B cell (primary cell): ENCODE data around the gene CRTC3. TPM values are rescaled to one million over a fixed set of nuclear protein-coding genes. Genes with fewer than 3 reads are reported as not detected.

Experiments used
- ATAC-seq: fragments of 200-7000 bp; cut with Tn5 transposase; one replicate; pipeline ENCODE4 v1.10.0; 2021; ENCODE audit warnings: low read depth, mild to moderate bottlenecking, moderate number of reproducible peaks, moderate library complexity
- CTCF ChIA-PET: fragments of 350-600 bp; sonication (Branson Sonifier 250); formaldehyde crosslinking; loops from one replicate; lab custom pipeline; 2021; ENCODE audit warnings: antibody characterized with exemption, inconsistent platforms; lab: Charles Lee
- POLR2A ChIA-PET: fragments of 350-600 bp; sonication (Branson Sonifier 250); formaldehyde crosslinking; loops from one replicate; lab custom pipeline; 2021; ENCODE audit warnings: antibody characterized with exemption; lab: Charles Lee
- DNase-seq: peaks from one replicate; pipeline ENCODE4 v3.0.0; 2013
- H2AFZ ChIP-seq: 2 replicates; pipeline ENCODE4 v1.6.1; 2012; ENCODE audit warnings: mild to moderate bottlenecking, low read depth, low read length; ENCODE audit not compliant: insufficient read depth, poor library complexity, severe bottlenecking
- H3K27ac ChIP-seq, 2 donors: 1 replicate in 1 of 2; 2 replicates in 1 of 2; pipeline ENCODE4 v1.5.1; 2012 to 2013; ENCODE audit warnings: low read length in 2 of 2, mild to moderate bottlenecking in 2 of 2, moderate library complexity in 1 of 2
- H3K27me3 ChIP-seq, 4 experiments: fragments of 200-600 bp in 1 of 4; sonication (generic) in 1 of 4; replicated peaks in 1 of 4; 1 replicate in 2 of 4; 2 replicates in 2 of 4; pipeline versions ENCODE4 v1.6.1 to v1.7.0; 2013 to 2016; ENCODE audit warnings: low read length in 3 of 4, mild to moderate bottlenecking in 2 of 4, mixed read lengths in 1 of 4, moderate library complexity in 1 of 4; ENCODE audit not compliant: insufficient read depth in 4 of 4, control insufficient read depth in 3 of 4; ENCODE audit errors: control extremely low read depth in 1 of 4
- H3K36me3 ChIP-seq, 2 experiments: replicated peaks in 1 of 2; 1 replicate in 1 of 2; 2 replicates in 1 of 2; pipeline versions ENCODE4 v1.6.1 to v1.7.1; 2013; ENCODE audit warnings: low read length in 1 of 2; ENCODE audit not compliant: insufficient read depth in 2 of 2, control insufficient read depth in 1 of 2; ENCODE audit errors: control extremely low read depth in 1 of 2, extremely low read depth in 1 of 2
- H3K4me1 ChIP-seq, 2 donors: fragments of 200-600 bp in 1 of 2; sonication (generic) in 1 of 2; 1 replicate in 1 of 2; 2 replicates in 1 of 2; pipeline versions ENCODE4 v1.5.1 to v1.6.1; 2013 to 2017; ENCODE audit warnings: low read length in 2 of 2; ENCODE audit not compliant: control insufficient read depth in 2 of 2, insufficient read depth in 2 of 2
- H3K4me2 ChIP-seq: replicated peaks from 2 replicates; pipeline ENCODE3; 2012; ENCODE audit warnings: mild to moderate bottlenecking, low read depth, low read length; ENCODE audit not compliant: poor library complexity, severe bottlenecking
- H3K4me3 ChIP-seq, 5 experiments: fragments of 200-600 bp in 1 of 5; sonication (generic) in 1 of 5; 1 replicate in 3 of 5; 2 replicates in 2 of 5; pipeline versions ENCODE4 v1.5.1 to v1.7.0; 2011 to 2016; ENCODE audit warnings: low read length in 4 of 5, mild to moderate bottlenecking in 4 of 5, low read depth in 2 of 5, control low read depth in 1 of 5, moderate library complexity in 1 of 5; ENCODE audit not compliant: insufficient read depth in 1 of 5; ENCODE audit errors: control extremely low read depth in 1 of 5, extremely low read depth in 1 of 5
- H3K79me2 ChIP-seq: fragments of 200-600 bp; sonication (generic); one replicate; pipeline ENCODE4 v1.6.0; 2016; ENCODE audit warnings: low read length; ENCODE audit not compliant: control insufficient read depth, insufficient read depth
- H3K9ac ChIP-seq: fragments of 200-600 bp; sonication (generic); 2 replicates; pipeline ENCODE4 v1.6.1; 2017; ENCODE audit warnings: mild to moderate bottlenecking, low read length, moderate library complexity
- H3K9me3 ChIP-seq, 3 donors: one replicate each; pipeline versions ENCODE4 v1.6.1 to v1.7.1; 2013; ENCODE audit warnings: low read length in 2 of 3; ENCODE audit not compliant: control insufficient read depth in 2 of 3, insufficient read depth in 1 of 3; ENCODE audit errors: control extremely low read depth in 1 of 3
- H4K20me1 ChIP-seq: 2 replicates; pipeline ENCODE4 v1.6.0; 2012; ENCODE audit warnings: mild to moderate bottlenecking, low read length; ENCODE audit not compliant: insufficient read depth, control insufficient read depth, poor library complexity, severe bottlenecking
- H3K27ac Mint-ChIP-seq: one replicate; pipeline ENCODE4 v1.8.0; 2021; ENCODE audit warnings: mixed read lengths
- H3K27me3 Mint-ChIP-seq: one replicate; pipeline ENCODE4 v1.8.0; 2021; ENCODE audit warnings: mixed read lengths
- H3K4me1 Mint-ChIP-seq: one replicate; pipeline ENCODE4 v1.8.0; 2021; ENCODE audit warnings: mixed read lengths
- H3K4me3 Mint-ChIP-seq: one replicate; pipeline ENCODE4 v1.8.0; 2021; ENCODE audit warnings: mixed read lengths
- H3K9me3 Mint-ChIP-seq: one replicate; pipeline ENCODE4 v1.8.0; 2022; ENCODE audit warnings: mixed read lengths; ENCODE audit not compliant: insufficient read depth
- EZH2 ChIP-seq: IDR thresholded peaks from 2 replicates; pipeline ENCODE4 v1.6.1; 2012; ENCODE audit warnings: borderline replicate concordance, low read depth, mild to moderate bottlenecking, moderate library complexity, low read length; ENCODE audit not compliant: insufficient read depth, poor library complexity, severe bottlenecking
- WGBS: methylation state at CpG from one replicate; pipeline ENCODE4 v1.1.5; 2013; ENCODE audit warnings: missing lambda C conversion rate; ENCODE audit not compliant: insufficient coverage; 5-methylcytosine and 5-hydroxymethylcytosine counted together
- intact Hi-C: fragments of 100-400 bp; cut with micrococcal nuclease; formaldehyde crosslinking; loops from one replicate; pipeline ENCODE4 v1.10.0; 2022
- polyA plus RNA-seq: library from polyadenylated mRNA; depleted of rRNA; stranded (reverse); fragments of >200 nt; gene quantifications from 2 replicates; pipeline ENCODE4 v1.2.3, GENCODE V29; 2012
- total RNA-seq, 2 donors: library from RNA; stranded (reverse); fragments of 120-200 nt in 1 of 2; gene quantifications; 1 replicate in 1 of 2; 2 replicates in 1 of 2; pipeline versions ENCODE4 v1.2.3 to v1.2.4, GENCODE V29; 2013 to 2022
- TF ChIP-seq, protein P1 (sequence below): fragments of 200-600 bp; IDR thresholded peaks from one replicate; pipeline ENCODE4 v1.8.0; 2022; ENCODE audit warnings: antibody characterized with exemption, mild to moderate bottlenecking

CRTC3 gene
- total and polyA plus RNA-seq, 2 donors (not counting 1 experiment from before 2014, with no cell fraction given): 34.7 to 95.8 TPM

DNA sequence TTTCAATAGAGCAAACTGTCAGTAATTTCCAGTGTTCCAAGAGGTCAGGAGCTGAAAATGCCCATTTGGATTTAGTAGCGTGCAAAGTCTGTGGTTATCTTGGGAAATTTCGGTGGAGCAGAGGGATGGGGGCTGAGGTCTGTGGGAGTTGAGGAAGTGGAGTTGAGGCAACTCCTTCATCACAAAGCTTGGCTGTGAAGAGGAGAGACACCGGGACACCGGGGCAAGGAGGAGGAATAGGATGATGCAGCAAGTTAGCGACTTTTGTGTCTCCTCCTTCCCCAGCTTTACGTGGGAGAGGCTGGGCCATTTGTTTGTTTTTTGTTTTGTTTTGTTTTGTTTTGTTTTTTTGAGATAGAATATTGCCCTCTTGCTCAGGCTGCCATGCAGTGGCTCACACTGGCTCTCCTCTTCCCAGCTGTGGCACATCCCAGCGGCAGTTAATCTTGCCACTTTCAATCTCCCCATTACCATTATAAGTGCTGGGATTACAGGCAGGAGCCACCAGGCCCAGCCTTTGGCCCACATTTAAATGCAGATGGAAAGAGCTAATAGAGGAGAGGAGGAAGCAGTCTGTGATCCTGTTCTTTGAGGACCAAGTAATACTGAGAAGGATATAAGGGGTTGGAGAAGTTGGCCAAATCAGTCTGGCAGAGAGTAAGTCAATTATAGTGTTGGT, 47.1 kb downstream of the CRTC3 start:
- Histone ChIP-seq H3K79me2 (peaks cover 87% of the 10 kb centered on the region), H2AFZ (no peak overlapping the region), H3K36me3 (peaks cover 0 to 7% of the 10 kb centered on the region in 2 experiments), H3K27me3 (no peaks in the 10 kb centered on the region), H3K9ac (no peak overlapping the region), H3K27ac (no peak overlapping the region), H3K9me3 (no peaks in the 10 kb centered on the region), H4K20me1 (peaks cover 5% of the 10 kb centered on the region), H3K4me2 (no peak overlapping the region), H3K4me1 (peaks cover 26 to 29% of the 10 kb centered on the region in 2 donors), H3K4me3 (no peak overlapping the region)
- no peak overlapping the region for H3K27ac Mint-ChIP-seq
- 95% methylated on average over 2 of the region's 7 CpGs for WGBS
- H3K4me1 Mint-ChIP-seq: peaks cover 46% of the 10 kb centered on the region
- ChIA-PET POLR2A (no interaction called here), CTCF (interaction anchor here (0.5 kb wide), 1 partner anchor 60 kb away, joined by 3 read pairs; no protein-coding TSS in a partner anchor)
- no peak overlapping the region for H3K4me3 Mint-ChIP-seq
- intact Hi-C loops: no loop called here
- ATAC-seq (no peak), DNase-seq (no peak)
- TF ChIP-seq EZH2: no peak
- TF ChIP-seq, protein P1, sequence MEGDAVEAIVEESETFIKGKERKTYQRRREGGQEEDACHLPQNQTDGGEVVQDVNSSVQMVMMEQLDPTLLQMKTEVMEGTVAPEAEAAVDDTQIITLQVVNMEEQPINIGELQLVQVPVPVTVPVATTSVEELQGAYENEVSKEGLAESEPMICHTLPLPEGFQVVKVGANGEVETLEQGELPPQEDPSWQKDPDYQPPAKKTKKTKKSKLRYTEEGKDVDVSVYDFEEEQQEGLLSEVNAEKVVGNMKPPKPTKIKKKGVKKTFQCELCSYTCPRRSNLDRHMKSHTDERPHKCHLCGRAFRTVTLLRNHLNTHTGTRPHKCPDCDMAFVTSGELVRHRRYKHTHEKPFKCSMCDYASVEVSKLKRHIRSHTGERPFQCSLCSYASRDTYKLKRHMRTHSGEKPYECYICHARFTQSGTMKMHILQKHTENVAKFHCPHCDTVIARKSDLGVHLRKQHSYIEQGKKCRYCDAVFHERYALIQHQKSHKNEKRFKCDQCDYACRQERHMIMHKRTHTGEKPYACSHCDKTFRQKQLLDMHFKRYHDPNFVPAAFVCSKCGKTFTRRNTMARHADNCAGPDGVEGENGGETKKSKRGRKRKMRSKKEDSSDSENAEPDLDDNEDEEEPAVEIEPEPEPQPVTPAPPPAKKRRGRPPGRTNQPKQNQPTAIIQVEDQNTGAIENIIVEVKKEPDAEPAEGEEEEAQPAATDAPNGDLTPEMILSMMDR: no peak
- no peaks in the 10 kb centered on the region for H3K9me3 Mint-ChIP-seq
- H3K27me3 Mint-ChIP-seq: no peaks in the 10 kb centered on the region

DNA sequence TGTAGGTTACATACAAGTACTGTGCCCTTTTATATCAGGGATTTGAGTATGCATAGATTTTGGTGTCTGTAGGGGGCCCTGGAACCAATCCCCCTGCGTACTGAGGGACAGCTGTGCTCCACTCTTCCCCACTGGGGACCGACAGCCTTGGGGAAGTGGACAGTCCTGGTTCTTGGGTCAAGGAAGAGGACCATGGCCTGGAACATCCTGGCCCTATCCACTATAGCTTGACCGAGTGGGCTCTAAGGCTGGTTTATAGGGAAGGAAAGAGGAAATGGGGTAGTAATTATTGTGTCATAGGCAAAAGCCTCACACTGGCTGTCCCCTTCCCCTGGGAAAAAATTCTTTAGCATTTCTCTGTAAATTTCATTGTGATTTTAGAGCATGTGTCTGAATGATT, 49.5 kb downstream of the CRTC3 start:
- Mint-ChIP-seq H3K27ac (no peak overlapping the region), H3K4me3 (no peak overlapping the region), H3K4me1 (peaks cover 56% of the 10 kb centered on the region), H3K27me3 (no peaks in the 10 kb centered on the region), H3K9me3 (no peaks in the 10 kb centered on the region)
- Histone ChIP-seq H3K27ac (no peak overlapping the region), H3K4me2 (no peak overlapping the region), H2AFZ (no peak overlapping the region), H3K36me3 (peaks cover 0 to 7% of the 10 kb centered on the region in 2 experiments), H3K9me3 (no peaks in the 10 kb centered on the region), H3K9ac (no peak overlapping the region), H3K27me3 (no peaks in the 10 kb centered on the region), H3K79me2 (peaks cover 89% of the 10 kb centered on the region), H4K20me1 (peaks cover 5% of the 10 kb centered on the region), H3K4me3 (no peak overlapping the region), H3K4me1 (peaks cover 42 to 47% of the 10 kb centered on the region in 2 donors)
- TF ChIP-seq, protein P1: no peak
- TF ChIP-seq EZH2: no peak
- ChIA-PET POLR2A (no interaction called here), CTCF (no interaction called here)
- no peak for ATAC-seq
- 86% methylated on average over 1 of the region's 3 CpGs for WGBS
- DNase-seq: no peak
- intact Hi-C loops: no loop called here
